ENCODE data around the gene GTF3C6.
A peak's percentile ranks its signal among the peaks of the same experiment; 100 is the strongest.
"Not testable (repeated sequence)": the region's sequence is repeated elsewhere in the genome, so short reads cannot be mapped to it uniquely, and the experiment has no call there.

The GTF3C6 gene, protein sequence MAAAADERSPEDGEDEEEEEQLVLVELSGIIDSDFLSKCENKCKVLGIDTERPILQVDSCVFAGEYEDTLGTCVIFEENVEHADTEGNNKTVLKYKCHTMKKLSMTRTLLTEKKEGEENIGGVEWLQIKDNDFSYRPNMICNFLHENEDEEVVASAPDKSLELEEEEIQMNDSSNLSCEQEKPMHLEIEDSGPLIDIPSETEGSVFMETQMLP

DNA sequence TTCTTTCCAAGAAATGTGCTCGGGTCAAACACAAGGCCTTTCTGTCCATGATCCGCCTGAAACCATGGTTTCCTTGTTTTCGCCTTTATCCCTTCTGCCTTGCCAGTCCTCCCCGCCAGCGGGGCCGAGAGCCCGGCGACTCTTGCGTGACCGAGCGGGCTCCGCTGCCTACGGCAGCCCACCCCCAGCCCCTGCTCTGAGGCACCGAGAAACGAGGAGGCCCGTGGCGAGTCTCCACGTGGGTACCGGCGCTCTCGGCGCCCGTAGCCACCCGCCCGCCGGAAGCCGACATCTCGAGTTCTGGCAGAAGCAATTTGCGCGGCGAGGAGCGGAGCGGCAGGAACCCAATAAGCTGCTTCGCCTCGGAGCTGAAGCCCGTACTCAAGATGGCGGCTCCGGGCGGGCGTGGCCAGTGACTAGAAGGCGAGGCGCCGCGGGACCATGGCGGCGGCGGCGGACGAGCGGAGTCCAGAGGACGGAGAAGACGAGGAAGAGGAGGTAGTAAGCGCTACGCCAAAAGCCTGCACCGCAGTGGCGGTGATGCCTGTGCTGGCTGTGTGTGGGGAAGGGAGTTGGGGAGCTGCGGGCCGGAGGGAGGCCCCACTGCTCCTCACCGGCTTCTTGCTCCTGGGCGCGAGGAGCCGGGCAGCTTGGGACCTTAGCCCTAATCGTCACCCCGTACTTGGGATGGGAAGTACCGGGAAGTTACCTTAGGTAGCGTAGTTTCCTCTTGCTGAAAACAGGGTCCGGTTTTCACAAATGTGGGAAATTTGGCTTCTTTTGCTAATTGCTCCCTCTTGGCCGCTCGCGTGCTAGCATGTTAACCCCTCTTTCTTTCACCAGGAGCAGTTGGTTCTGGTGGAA is at the start of gene GTF3C6:
GTF3C6 (plus strand) TSS at position 378 of the 864 bp plus-strand sequence; CDS start at position 442, 64 bp downstream.
- DNase-seq, result peak; percentile 96

DNA sequence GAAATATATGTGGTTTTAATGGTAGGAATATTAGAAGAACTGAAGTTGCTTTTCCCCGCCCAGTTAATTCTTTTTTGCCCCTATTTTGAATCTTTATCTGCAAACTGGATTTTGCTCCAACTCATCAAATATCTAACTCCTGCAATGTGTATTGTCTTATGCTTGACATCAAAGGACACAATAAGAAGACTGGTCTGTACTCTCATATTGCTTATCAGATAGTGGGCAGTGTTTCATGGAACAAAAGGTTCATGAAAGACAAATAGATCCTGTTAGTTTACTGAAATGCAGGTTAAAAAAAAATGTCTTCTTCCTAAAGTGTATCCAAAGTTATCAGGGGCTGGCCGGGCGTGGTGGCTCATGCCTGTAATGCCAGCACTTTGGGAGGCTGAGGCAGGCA is 27.7 kb upstream of the GTF3C6 start:
- no peak for DNase-seq

DNA sequence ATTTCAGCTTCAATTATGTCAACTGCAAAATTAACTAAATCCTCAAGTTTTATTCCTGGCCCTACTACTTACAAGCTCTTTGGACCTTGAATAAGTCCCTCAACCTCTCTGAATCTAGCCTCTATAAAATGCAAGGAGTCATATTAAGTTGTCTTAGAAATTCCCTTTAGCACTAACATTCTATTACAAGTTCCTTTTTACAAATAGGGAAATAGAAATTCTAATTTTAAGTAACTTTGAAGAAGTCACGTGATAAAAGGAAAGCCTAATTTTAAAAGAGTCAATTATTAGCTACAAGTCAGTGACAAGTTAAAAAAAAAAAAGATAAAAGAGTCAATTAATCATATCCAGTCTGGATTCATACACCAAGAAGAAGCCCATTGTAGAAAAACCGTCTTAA is 24.6 kb upstream of the GTF3C6 start:
- DNase-seq, result no peak

DNA sequence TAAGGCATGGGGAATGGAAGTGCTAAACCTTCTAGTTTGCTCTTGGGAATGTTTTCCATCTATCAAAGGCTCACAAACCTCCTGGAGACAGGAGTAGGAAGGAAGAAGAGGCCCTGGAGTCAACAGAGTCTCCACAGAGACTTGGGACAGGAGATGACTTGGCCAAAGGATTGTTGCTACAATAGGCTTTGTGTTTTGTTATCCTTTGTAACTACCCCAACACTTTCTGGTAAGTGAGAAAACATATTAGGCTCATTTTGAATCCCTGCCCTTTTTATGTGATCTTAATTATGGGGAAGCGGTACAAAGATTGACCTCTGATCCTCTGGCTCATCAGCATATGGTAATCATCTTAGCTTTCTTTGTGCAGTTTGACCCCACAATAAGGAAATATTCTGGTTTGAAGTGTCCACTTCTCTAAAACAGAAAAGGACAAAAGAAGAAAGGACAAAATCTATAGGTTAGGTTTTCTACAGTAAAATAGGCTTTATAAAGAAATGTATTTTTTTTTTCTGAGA is 24.1 kb upstream of the GTF3C6 start:
- no peak for DNase-seq

DNA sequence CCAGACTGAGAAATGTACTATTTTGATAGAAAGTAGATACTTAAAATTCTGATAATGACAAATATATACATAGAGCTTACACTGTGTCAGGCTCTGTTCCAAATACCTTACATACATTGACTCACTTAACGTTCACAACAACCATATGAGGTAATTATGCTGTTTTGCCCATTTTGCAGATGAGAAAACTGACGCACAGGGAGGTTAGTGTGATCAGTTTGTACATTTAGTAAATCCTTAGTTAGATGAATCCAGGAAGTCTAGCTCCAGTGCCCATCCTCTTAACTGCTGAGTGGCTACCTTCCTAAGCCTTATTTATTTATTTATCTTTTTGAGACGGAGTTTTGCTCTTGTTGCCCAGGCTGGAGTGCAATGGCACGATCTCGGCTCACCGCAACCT is 23.3 kb upstream of the GTF3C6 start:
- DNase-seq, result no peak

DNA sequence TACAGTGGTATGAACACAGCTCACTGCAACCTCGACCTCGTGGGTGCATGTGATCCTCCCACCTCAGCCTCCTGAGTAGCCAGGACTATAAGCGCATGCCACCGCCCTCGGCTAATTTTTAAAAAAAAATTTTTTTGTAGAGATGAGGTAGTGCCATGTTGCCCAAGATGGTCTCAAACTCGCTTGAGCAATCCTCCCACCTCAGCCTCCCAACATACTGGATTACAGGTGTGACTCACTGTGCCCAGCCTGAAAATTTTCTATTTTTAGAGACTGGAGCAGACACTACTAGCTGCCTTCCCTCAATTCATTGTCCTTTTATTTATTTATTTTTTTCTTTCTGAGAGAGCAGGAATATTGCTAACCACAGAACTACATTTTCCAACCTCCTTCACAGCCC is 20.3 kb upstream of the GTF3C6 start:
- DNase-seq, result no peak

DNA sequence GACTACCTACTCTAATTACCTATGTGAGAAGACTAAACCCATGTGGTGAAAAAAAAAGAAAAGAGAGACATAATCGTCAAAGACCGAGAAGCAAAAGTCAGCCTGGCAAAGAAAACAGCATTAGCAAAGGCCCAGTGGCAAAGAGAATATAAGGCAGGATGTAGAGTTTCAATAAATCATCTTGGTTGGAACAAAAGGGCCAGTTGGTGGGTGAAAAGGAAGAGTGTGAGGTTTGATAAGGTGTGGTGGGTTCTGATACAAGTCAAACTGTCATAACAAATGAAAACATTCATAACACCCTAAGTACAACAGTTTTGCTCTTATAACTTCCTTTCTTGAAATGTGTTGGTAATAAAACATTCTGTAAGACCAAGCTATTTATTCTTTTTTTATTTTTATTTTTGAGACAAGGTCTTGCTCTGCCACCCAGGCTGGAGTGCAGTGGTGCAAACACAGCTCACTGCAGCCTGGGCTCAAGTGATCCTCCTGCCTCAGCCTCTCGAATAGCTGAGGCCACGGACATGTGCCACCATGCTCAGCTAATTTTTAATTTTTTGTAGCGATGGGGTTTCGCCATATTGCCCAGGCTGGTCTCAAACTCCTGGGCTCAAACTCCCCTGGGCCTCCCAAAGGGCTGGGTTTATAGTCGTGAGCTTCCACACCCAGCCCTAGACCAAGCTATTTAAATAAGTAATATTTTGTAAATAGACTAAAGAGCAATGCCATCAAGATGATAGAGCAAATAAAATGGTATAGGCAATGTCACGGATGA is 18.9 kb upstream of the GTF3C6 start:
- DNase-seq, result no peak

DNA sequence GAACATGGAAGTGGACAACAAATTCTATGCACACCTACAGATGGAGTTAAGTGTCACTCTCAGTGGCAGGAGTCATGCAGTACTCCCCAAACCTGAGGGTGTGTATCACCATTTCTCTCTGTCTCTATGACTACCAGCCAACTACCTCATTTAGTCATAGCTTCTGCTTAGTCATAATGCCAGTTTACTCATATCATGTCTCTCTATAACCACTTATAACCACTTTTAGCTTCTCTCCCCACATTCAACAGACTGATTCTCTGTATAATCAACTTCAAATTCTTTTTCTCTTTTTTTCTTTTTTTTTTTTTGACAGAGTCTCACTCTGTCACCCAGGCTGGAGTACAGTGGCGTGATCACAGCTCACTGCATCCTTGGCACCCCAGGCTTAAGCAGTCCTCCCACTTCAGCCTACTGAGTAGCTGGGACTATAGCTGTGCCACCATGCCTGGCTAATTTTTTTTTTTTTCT is 13.8 kb upstream of the GTF3C6 start:
- DNase-seq, result no peak

DNA sequence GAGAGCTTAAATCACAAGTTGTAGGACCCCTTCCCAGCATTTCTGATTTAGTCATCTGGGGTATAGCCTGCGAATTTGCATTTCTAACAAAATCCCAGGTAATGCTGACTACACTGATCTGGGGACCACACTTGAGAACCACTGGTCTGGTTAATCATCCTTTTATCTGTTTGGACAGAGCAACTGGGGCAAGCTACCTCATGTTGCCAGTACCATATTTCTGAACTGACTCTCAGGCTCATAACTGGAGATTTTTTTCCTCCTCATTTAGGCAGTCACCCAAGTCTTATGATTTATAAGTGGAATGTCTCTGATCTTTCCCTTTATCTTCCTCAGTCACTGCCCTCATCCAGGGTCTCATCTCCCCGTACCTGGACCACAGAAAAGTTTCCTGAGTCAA is 12.0 kb upstream of the GTF3C6 start:
- DNase-seq, result no peak

DNA sequence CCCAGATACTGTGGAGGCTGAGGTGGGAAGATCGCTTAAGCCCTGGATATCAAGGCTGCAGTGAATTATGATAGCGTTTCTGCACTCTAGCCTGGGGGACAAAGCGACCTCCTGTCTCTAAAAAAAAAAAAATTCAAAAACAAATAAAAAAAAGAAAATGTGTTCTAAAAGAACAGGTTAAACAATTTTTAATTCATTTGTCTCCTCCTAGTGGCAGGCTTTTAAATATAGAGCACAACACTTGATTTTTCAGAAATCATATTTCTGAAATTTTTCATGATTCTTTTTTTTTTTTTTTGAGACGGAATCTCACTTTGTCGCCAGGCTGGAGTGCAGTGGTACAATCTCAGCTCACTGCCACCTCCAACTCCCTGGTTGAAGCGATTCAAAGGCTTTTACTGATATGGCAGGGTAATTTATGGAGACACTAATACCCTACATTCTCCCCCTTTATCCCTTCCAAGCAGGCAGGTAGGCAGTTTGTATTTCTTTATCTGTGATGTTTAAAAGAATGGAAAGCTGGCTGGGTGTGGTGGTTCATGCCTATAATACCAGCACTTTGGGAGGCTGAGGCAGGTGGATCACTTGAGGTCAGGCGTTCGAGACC is 8.7 kb upstream of the GTF3C6 start:
- peak; percentile 12 for DNase-seq

DNA sequence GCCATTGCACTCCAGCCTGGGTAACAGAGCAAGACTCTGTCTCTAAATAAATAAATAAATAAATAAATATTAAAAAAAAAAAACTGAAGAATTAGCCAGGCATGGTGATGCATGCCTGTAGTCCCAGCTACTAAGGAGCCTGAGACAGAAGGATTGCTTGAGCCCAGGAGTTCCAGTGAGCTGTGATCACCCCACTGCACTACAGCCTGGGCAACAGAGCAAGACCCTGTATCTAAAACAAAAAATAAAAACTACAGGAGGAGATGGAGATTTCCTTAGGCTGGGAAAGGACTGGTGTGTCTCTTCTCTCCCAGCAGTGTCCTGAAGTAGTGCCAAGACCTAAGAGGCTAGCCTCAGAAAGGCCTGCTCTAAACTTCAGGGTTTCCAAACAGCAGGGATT is 8.1 kb upstream of the GTF3C6 start:
- DNase-seq, result no peak

DNA sequence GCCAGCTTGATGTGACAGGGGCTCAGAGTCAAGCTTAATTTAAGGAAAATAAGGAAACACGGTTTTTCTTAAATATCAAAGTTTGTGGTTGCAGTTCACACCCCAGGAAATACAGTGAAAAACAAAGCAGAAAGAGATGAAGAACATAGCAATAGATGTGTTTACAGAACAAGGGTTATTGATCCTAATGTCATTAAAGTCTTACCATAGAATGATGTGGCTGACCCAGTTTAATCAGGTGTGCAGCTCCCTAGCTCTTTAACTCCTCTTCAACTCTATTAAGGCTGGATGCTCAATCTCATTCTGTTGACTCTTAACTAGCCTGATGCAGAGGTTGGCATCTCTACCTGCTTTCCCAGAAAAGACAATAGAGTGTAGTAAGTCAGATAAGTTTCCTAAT is 7.5 kb upstream of the GTF3C6 start:
- DNase-seq, result no peak

DNA sequence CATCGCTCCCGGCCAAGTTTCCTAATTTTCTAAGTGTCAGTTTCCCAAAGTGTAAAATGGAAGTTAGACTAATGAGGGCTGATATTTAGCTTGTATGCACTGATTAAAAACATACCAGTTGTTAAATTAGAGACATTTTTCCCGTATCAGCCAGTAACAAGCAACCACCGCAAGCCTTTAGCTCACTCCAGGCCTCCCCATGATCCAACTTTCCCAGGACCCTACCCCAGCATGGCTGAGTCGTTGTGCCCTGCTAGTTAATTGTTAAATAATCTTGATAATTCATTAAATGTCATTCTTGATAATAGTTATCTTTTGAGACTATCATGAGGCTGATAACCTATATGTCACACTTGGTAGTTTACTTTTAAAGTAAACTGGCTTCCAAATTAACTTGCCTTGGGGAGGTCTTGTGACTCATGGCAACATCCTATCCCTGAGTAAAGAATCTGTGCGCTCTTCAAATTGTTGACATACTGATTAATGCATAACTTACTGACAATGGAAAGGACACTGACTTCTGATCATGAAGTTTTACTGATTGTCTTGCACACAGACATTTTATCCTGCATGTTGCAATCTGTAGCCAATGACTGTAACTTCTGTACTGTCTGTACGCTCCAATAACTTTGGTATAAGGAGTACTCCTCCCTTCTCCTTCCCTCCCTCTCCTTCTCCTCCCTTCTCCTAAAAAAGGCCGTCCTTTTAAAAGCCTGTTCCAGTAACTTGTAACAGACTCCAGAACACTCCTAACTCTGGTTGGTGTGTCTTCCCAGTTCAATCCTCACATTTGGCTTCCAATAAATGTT is 6.3 kb upstream of the GTF3C6 start:
- DNase-seq, result no peak

DNA sequence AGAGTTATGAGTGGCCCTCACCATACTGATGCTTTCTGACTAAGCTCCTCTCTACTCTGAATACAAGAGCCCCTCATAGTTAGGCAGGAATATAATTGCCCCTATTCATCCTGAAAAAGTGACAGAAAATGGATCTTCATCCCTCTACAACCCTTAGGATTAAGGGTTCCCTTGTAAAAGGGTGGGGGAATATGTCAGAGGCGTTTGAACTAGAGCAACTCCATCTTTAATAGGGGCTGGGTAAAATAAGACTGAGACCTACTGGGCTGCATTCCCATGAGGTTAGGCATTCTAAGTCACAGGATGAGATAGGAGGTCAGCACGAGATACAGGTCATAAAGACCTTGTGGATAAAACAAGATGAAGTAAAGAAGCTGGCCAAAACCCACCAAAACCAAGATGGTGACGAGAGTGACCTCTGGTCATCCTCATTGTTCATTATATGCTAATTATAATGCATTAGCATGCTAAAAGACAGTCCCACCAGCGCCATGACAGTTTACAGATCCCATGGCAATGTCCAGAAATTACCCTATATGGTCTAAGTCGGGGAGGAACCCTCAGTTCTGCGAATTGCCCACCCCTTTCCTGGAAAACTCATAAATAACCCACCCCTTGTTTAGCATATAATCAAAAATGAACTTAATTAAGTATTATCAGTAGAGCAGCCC is 4.7 kb upstream of the GTF3C6 start:
- DNase-seq, result no peak

DNA sequence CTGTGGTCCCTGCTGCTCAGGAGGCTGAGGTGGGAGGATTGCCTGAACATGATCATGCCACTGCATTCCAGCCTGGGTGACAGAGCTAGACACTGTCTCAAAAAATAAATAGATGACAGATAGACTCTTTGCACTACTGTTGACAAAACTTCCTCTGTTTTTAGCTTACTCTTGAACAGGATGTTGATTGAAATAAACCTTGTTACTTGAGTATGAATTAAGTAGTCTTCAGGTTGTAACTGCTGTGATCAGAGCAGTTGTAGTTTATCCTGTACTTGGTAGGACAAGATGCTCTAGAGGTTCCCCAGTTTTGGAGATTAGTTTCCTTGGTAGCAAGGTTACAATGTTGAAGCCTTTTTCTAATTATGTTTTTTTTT is 1.5 kb downstream of the GTF3C6 start:
- no peak for DNase-seq

DNA sequence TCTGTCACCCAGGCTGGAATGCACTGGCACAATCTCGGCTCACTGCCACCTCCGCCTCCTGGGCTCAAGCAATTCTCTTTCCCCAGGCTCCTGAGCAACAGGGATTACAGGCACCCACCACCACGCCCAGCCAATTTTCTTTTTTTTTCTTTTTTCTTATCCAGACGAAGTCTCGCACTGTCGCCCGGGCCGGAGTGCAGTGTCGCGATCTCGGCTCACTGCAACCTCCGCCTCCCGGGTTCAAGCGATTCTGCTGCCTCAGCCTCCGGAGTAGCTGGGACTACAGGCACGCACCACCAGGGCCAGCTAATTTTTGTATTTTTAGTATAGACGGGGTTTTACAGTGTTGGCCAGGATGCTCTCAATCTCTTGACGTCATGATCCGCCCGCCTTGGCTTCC is 4.1 kb downstream of the GTF3C6 start:
- not testable (repeated sequence) for DNase-seq

DNA sequence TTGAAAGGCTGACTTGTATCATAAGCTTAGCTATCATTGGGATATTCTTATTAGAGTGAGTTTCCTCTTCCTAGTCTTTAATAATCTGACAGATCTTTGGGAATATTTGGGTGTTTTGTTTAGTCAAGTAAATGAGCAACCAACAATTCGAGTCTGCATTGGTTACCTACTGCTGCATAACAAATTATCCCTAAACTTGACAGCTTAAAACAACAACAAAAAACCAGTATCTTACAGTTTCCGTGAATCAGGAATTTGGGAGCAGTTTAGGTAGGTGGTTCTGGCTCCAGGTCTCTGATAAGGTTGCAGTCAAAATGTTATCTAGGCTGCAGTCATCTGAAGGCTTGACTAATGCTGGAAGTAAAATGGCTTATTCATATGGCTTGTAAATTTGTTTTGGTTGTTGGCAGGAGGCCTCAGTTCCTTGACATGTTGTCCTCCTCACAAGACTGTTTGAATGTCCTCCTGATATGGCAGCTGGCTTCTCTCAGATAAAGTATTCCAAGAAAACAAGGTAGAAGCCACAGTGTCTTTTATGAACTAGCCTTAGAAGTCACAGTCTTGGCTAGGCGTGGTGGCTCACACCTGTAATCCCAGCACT is 7.2 kb downstream of the GTF3C6 start:
- DNase-seq, result no peak

DNA sequence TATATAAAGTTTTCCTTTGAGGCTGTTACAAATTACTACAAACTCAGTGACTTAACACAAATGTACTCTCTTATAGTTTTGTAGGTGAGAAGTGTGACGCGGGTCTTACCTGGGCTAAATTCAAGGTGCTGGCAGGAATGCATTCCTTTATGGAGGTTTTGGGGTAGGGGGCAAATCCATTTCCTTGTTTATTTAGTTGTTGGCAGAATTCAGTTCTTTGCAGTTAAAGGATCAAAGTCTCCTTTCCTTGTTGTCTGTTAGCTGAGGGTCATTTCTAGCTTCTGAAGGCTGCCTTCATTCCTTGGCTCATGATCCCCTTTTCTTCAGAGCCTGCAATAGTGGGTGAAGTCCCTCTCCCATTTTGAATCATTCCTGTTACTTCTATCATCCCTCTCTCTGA is 10.2 kb downstream of the GTF3C6 start:
- not testable (repeated sequence) for DNase-seq

DNA sequence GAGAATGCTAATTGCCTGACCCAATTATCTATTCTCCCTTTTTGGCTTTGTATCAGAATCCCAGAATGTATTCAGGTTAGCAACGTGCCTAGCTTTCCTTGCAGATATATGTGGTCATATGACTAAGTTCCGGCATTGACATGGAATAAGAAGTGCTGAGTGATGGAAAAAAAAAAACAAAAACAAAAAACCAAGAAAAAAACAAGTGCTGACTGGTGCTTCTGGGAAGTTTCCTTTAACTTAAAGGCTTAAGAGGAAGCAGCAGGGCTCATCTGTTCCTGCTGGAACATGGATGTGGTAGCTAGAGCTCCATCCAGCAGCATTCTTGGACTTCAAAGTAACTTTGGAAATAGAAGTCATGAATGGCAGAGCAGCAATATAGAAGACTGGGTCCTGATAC is 13.0 kb downstream of the GTF3C6 start:
- no peak for DNase-seq

DNA sequence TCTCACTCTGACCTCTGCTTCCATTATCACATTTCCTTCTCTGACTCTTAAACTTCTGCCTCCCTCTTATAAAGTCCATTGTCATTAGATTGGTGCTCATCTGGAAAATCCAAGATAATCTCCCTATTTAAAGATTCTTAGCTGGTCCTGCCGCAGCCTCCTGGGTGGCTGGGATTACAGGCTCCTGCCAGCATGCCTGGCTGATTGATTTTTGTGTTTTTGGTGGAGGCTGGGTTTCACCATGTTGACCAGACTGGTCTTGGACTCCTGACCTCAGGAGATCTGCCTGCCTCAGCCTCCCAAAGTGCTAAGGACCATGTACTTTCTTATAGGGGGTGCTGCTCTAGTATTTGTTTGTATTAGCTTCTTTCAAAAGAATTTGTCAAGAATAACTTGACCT is 18.1 kb downstream of the GTF3C6 start:
- DNase-seq, result no peak

DNA sequence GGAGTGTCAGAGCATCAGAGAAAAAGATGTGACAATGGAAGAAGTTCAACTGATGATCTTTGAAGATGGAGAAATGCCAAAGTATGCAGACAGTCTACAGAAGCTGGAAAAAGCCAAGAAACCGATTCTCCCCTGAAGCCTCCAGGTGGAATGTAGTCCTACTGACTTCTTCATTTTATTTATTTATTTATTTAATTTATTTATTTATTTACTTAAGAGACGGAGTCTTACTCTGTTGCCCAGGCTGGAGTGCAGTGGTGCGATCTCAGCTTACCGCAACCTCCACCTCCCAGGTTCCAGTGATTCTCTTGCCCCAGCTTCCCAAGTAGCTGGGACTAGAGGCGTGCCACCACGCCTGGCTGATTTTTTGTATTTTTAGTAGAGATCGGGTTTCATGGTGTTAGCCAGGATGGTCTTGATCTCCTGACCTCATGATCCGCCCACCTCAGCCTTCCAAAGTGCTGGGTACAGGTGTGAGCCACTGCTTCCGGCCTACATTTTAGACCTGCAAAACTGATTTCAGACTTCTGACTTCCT is 21.1 kb downstream of the GTF3C6 start:
- no peak for DNase-seq
